GM19397 (cell line): ENCODE results near the gene ATP11B.

Source experiments
- ATAC-seq: cut with Tn5 transposase; IDR thresholded peaks from one replicate; pipeline ENCODE4 v1.9.1; 2021; ENCODE audit warnings: mild to moderate bottlenecking, moderate library complexity; ENCODE audit not compliant: unreplicated experiment

Gene ATP11B

GRCh38 chr3:182947888-182948287, 154.6 kb downstream of the ATP11B start:
- no peak for ATAC-seq

DNA sequence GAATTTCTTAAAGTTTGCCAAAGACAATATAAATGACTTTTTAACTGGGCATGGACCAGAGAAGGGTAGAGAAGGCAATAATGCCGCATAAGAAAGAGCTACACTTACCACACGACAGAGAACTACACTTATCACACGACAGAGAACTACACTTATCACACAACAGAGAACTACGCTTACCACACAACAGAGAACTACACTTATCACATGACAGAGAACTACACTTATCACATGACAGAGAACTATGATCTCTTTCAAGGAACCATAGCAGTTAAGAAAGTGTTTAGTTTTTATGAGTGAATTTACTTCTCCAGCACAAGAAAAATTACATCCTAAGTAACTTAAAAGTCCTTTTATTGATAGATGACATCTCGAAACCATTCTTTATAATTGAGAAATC, 155.0 kb downstream of the ATP11B start:
- ATAC-seq = no peak

GRCh38 chr3:182949688-182950087, 156.4 kb downstream of the ATP11B start:
- ATAC-seq = no peak

- ATAC-seq = peak; percentile 52
Measured at GRCh38 chr3:182954553-182955235, 161.4 kb downstream of the ATP11B start.

DNA sequence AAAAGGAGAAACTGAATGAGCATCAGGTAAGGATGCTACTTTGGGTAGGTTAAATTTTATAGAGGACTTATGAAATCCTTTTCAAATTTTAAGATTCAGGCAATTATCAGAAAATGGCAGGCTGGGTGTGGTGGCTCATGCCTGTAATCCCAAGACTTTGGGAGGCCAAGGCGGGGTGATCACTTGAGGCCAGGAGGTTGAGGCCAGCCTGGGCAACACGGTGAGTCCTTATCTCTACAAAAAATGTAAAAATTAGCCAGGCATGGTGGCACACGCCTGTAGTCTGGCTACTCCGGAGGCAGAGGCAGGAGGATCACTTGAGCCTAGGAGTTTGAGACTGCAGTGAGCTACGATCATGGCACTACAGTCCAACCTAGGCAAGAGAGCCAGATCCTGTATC, 163.9 kb downstream of the ATP11B start:
- no peak for ATAC-seq

DNA sequence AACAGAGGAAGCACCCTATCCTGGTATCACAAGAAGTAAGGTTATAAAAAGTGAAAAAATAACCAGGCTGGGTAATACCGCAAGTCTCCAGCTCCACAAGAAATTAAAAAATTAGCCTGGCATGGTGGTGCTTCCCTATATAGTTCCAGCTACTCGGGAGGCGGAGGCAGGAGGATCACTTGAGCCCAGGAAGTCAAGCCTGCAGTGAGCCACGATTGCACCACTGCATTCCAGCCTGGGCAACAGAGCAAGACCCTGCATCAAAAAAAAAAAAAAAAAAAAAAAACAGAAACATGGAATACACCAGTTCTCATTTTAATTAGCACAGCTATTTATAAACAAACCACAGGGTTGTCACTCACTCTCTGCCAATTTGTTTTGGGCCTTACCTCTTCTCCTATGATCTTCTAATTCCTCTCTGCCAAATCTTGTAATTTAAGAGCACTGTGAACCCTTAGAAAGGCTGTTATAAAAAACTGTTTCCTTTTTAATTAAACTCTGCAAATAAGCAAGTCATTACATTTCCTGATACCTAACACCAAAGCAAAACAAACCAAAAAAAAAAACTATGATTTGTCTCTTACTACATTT, 164.5 kb downstream of the ATP11B start:
- ATAC-seq = no peak

DNA sequence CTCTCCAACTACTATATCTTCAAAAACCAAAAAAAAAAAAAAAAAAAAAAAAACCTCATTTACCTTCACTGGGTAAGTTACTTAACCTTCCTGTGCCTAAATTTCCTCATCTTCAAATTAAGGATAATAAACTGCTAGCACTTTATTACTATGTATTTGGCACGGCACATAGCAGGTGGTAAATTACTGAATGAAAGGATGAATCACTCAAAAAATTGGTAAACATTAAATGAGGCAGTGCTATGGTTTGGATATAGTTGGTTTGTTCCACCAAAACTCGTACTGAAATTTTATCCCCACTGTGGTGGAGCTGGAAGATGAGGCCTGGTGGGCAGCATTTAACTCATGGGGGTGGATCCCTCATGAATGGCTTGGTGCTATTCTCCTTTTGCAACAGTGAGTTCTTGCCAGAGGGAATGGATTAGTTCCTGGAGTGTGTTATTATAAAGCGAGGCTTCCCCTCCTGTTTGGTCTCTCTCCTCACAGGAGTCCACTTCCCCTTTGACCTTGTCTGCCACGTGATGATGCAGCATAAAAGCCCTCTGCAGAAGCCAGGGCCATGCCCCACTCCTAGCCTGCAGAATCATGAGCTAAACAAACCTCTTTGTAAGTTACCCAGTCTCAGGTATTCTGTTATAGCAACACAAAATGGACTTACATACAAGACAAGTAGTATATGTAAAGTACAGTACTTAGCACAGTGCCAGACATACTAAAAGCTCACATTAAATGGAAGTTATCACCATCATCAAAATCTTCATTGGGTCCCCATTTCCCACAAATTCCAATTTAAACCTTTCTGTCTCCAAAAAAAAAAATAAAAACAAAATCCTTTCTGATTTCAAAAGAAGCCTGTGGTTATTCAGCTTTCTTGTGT, 166.4 kb downstream of the ATP11B start:
- ATAC-seq = no peak

DNA sequence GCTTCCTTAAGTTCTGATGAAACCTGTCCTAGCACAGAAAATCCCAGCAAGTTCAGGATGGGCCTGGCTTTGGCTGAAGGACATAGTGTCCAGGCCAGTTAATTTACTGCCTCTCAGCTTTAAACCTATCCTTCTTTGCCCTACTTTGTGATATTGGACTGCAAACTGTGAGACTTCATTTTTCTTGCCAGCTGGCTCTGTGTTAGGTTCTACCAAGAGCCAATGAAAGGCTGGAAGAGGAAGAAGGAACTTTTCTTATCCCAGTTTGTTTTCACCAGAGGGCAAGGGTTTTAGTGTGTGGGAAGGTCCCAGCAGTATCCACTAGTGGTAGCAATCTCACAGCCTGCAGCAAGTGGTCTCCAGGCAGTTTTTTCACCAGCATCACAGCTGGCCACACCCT, 168.9 kb downstream of the ATP11B start:
- no peak for ATAC-seq

- no peak for ATAC-seq
Measured at GRCh38 chr3:182964179-182964578, 170.9 kb downstream of the ATP11B start.

GRCh38 chr3:182965861-182966366, 172.6 kb downstream of the ATP11B start:
- no peak for ATAC-seq

GRCh38 chr3:182967218-182968204, 174.2 kb downstream of the ATP11B start:
- ATAC-seq = peak; percentile 48

- no peak for ATAC-seq
Measured at GRCh38 chr3:182969277-182969676, 176.0 kb downstream of the ATP11B start.

GRCh38 chr3:182969853-182970252, 176.5 kb downstream of the ATP11B start:
- no peak for ATAC-seq

- ATAC-seq = no peak
Measured at GRCh38 chr3:182970811-182971418, 177.6 kb downstream of the ATP11B start.
